GM13976 (cell line): ENCODE measurements around the gene LGALS4.

Source experiments
- DNase-seq: peaks from one replicate; pipeline ENCODE4 v3.0.0; 2012; ENCODE audit warnings: low spot score
- in situ Hi-C: fragments of 300-500 bp; cut with MboI; formaldehyde crosslinking; loops from one replicate; pipeline ENCODE4 v1.12.0; 2022; ENCODE audit warnings: low sequenced_read_pairs, mixed read lengths, inconsistent platforms; ENCODE audit not compliant: unreplicated experiment
- TF ChIP-seq, protein P1 (sequence below): IDR thresholded peaks from 2 replicates; pipeline ENCODE4 v1.5.1; 2012; ENCODE audit warnings: borderline replicate concordance, mild to moderate bottlenecking; ENCODE audit not compliant: insufficient read depth; ENCODE audit errors: extremely low read depth, missing control alignments, control extremely low read depth

LGALS4 gene

DNA sequence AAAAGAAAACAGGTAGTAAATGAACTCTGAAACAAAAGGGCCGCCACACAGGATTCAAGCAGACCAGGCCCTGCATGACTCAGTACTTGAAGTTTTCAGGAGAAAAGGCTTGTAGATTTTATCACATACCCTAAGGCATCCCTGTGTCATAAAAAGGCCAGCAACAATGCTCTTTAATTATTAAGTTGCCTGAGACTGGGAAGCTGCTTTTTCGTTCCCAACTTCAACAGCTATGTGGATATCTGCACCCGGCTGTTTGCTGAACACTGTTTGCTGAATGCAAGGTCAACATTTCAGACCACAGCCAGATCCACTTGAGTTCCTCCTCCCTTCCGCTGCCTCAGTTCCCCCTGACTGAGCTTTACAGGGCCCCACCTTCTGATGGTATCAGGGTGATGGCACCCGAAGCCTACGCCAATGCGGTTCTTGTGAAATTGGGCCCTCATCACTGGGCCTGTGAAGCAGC is 24.9 kb upstream of the LGALS4 start:
- DNase-seq = no peak
- in situ Hi-C loops = no loop called here

DNA sequence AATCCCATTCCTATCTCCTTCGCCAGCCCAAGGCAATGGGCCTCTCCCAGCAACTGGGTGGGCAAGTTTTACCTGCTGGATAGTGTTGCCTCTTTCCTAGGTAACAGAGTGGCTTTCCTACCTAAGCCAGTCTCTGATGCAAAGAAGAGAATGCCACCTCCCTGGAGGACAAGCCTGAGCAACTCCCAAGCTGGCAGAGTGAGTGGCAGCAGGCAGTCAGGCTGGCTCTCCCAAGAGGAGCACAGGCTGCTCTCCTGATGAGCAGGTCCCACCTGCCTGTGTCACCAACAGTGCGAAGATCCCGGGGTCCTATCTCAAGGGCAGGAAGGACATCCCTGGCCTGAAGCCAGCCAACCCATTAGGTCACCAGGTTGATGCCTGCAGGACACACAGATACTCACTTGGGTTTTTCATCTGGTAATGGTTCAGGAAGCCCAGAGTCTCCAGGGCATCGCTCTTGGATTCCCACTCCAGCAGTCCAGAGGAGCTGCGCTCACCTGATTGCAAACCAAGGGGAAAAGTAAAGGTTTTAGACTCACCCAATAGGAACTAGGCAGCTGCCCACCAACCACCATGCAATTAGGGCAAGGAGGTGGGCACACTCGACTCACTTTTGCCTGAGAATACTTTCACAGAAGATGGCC is 24.4 kb upstream of the LGALS4 start:
- in situ Hi-C loops = no loop called here
- no peak for DNase-seq
- TF ChIP-seq, protein P1, sequence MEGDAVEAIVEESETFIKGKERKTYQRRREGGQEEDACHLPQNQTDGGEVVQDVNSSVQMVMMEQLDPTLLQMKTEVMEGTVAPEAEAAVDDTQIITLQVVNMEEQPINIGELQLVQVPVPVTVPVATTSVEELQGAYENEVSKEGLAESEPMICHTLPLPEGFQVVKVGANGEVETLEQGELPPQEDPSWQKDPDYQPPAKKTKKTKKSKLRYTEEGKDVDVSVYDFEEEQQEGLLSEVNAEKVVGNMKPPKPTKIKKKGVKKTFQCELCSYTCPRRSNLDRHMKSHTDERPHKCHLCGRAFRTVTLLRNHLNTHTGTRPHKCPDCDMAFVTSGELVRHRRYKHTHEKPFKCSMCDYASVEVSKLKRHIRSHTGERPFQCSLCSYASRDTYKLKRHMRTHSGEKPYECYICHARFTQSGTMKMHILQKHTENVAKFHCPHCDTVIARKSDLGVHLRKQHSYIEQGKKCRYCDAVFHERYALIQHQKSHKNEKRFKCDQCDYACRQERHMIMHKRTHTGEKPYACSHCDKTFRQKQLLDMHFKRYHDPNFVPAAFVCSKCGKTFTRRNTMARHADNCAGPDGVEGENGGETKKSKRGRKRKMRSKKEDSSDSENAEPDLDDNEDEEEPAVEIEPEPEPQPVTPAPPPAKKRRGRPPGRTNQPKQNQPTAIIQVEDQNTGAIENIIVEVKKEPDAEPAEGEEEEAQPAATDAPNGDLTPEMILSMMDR = no peak

More for the DNA sequence above, 24.9 kb upstream of the LGALS4 start:
- TF ChIP-seq, protein P1 = no peak

DNA sequence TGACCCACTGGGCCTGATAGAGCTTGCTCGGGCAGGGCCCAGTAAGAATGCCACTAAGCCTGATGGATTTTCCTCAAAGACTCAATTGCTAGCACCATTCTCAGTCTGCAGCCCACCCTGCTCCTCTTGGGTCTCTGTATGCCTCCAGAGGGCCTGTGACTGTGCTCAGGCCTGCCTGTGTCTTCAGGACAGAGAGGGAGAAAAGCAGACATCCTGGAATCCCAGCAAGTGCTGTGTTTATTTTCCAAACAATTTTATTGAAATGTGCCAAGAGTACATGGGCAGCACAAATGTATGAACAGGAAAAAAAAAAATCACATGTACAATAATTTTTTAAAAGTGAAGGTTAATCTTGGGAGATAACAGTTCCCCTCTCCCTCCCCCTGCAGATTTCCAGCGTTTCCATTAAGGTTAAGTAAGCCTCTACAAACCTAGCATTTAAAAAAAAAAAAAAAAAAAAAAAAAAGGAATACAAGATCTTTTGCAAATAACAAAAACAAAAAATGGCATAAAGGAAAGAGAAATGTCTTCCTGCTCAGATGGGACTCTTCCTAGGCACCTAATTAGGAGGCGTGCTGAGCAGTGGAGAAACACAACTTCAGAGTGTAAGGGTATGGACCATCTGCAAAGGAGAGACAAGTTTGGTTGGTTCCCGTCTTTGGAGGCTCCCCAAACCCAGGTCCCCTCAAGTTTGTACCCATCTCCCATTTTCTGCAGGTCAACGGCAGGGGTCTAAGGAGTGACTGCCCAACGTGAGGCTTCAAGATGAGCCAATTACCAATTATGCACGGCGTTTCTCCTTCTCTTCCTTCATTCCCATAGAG is 23.6 kb upstream of the LGALS4 start:
- TF ChIP-seq, protein P1 = no peak
- DNase-seq = no peak
- in situ Hi-C loops = no loop called here

DNA sequence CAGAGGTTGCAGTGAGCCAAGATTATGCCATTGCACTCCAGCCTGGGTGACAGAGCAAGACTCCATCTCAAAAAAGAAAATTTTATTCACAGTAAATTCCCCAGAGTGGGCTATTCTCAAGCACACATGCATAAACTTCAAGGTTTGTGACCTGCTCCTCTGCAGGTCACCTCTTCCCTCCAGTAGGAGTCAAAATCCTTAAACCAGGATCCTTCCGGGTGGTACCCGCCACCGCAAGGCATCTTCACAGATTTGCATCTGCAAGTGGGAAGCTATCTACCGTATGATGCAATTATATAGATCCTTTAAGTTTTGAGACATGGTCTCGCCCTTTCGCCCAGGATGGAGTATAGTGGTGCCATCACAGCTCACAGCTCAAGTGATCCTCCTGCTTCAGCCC is 21.8 kb upstream of the LGALS4 start:
- TF ChIP-seq, protein P1 = no peak
- DNase-seq = no peak
- in situ Hi-C loops = no loop called here

DNA sequence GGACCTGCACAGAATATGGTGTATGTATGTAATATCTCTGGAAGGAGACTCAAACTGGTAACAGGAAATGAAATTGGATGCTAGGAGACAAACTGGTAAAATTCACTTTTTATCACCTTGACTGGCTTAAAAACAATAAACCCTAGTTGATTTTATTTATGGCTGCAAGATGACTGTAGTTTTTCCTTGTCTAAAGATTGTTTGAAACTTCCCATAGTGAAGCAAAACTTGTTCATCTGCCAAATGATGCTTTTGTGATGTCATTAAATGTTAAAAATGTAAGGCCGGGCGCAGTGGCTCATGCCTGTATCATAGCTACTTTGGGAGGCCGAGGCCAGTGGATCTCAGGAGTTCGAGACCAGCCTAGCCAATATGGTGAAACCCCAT is 21.4 kb upstream of the LGALS4 start:
- in situ Hi-C loops = no loop called here
- DNase-seq = no peak
- TF ChIP-seq, protein P1 = no peak

DNA sequence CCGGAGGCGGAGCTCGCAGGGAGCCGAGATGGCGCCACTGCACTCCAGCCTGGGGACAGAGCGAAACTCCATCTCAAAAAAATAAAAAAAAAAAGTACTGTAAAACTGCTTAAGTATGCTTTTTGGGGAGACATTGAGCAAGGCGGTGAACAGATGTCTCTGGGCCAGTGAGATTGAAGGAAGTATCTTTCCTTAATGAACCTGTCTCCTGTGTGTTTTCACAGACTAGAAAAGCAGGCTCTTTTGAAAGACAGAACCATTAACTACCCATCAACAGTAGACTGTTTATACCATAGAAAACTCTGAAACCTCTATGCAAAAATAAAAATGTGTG is 20.3 kb upstream of the LGALS4 start:
- in situ Hi-C loops = no loop called here
- TF ChIP-seq, protein P1 = no peak
- DNase-seq = no peak
